Activated T-cell treated with anti-CD3 and anti-CD28 coated beads for 48 hours (primary cell): ENCODE results near the gene ALDH1A3.

Source experiments
- DNase-seq: peaks from one replicate; pipeline ENCODE4 v3.0.0-alpha.2; 2020; ENCODE audit warnings: low read depth

The ALDH1A3 gene

DNA sequence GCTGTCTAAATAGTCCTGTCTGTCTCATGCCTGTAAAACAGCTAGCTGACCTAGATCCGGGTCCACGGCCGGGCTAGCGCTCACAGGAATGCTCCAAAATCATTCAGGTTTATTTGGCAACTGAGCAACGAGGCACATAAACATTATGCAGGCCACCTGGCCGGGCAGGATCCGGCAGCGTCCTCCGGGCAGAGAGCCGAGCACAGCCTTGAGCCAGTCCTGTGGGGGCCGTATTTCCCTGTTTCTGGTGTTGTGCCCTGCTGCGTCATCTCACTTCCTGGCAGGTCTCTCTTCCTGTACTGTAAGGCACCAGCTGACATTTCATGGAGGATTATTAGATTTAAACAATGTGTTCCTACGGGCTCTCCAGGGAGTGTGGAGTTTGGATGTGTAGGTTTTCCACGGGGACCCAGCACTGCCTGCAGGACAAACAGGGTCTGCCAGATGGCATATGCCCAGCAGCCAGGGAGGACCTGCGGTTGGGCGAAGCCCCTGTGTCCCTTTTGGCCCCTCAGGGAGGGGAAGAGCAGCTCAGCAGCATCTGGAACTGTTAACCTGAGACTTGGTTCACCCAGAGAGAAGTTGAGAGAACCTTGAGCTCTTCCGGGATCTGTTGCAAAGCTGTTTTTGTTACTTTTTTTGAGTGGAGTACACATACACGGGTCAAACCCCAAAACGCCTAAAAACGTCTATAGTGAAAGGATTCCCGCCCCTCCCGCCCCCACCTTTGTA, 23.0 kb downstream of the ALDH1A3 start:
- DNase-seq: no peak

- DNase-seq: no peak
Observed at GRCh38 chr15:100903168-100903554, 23.5 kb downstream of the ALDH1A3 start.

GRCh38 chr15:100905850-100906249, 26.2 kb downstream of the ALDH1A3 start:
- DNase-seq: no peak

DNA sequence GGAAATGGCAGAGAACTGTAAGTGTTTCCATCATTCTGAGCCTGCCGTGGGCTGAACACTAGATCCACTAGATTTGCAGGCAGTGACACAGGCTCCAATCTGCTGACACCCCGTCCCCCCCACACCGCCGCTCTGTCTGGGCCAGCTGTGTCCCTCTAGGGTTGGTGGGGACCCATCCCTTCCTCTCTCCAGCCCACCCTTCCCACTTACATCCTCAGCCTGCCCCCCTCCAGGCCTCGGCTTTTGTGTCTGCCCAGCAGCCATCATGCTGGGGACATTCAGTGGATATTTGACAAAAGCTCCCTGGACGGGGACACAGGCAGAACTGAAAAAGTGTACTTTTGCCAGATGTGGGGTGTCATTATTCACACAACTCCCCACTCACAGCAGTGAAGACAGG, 28.8 kb downstream of the ALDH1A3 start:
- no peak for DNase-seq

DNA sequence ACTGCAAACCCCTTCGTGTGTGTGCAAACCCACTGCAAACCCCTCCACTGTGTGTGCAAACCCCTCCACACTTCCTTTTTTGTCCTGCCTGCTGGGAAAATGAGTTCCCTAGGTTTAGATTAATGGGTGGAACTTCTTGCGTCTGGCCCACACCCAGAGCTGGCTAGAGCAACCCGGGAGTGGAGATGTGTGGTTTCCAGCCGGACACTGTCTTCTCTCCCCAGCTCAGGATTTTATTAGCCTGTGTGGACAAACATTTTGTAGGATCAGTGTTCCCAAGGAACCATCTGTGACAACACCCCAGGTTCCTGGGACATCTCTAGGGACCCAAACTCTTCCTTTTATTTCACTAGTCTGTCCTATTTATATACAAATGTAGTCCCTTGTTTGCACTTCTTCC, 29.9 kb downstream of the ALDH1A3 start:
- no peak for DNase-seq

- no peak for DNase-seq
Observed at GRCh38 chr15:100909989-100910955, 30.6 kb downstream of the ALDH1A3 start.

DNA sequence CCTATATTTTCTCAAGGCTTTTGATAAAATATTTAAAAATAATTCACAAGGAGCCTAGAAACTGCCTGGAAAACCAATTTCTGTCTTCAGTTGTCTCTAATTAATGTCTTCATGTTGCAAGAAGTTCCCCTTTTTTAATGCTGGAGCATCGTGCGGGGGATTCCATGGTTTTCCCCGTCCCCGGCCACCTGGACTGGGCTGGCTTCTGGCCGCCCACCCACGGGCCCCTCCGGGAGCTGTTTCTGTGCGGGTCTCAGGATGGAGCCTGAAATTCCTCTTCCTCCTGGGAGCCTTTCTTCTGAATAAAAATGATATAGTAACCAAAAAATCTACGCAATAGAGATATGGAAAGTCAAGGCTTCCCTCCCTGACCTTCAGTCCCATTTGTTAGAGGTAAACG, 31.5 kb downstream of the ALDH1A3 start:
- DNase-seq: no peak

DNA sequence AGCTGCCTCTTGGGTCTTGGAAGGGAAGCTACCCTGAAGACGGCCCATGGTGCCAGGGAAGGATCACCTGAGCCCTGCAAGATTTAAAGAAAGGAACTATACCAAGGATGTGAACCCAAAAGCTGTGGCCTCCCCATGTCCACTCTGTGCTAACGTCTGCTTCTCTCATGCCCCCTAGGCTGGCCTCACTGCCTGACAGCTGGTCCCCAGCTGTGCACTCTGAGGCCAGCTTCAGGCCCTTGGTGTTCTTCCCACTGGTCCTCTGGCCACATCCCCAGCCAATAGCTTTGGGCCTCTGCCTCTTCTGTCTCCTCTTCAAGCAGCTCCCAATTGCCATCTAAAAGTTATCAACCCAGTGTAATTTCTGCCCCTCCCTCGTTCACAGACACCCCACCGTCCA, 34.3 kb downstream of the ALDH1A3 start:
- DNase-seq: no peak

GRCh38 chr15:100914876-100915275, 35.2 kb downstream of the ALDH1A3 start:
- DNase-seq: no peak

DNA sequence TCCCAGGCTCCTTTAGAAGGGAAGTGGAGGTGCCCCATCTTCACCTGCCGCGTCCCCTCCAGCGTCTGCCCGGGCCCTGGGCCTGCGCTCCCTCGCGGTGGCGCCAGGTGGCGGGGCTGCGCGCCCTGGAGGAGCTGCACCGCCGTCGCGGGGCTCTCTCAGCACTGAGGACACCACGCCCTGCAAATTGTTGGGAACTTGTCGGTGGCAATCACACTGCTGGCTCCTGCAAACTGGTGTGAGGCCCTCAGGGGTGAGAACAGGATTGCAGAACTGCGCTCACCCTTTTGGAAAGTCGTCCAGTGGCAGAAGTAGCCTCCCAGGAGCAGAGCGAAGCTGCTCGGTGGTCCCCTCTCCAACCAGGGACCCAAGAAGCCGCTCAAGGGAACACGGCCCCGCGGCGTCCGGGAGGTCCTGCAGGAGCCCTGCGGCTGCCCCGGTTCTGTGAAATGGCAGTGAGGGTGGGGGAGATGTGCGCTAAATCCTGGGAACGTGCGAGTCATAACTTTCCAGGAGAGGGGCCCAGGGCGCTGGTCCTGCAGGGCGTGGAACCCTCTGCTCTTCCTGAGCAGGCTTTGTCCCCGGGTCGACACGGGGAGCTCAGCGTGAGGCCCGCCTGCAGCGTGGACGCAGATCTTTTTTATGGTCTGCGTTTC, 38.5 kb downstream of the ALDH1A3 start:
- DNase-seq: peak; percentile 81

- peak; percentile 4 for DNase-seq
Observed at GRCh38 chr15:100918690-100919480, 39.3 kb downstream of the ALDH1A3 start, which contains the start of gene LRRK1. TSS of gene LRRK1 (plus strand) at chr15:100919357. CDS start at chr15:100924633, 5,276 bp downstream.

DNA sequence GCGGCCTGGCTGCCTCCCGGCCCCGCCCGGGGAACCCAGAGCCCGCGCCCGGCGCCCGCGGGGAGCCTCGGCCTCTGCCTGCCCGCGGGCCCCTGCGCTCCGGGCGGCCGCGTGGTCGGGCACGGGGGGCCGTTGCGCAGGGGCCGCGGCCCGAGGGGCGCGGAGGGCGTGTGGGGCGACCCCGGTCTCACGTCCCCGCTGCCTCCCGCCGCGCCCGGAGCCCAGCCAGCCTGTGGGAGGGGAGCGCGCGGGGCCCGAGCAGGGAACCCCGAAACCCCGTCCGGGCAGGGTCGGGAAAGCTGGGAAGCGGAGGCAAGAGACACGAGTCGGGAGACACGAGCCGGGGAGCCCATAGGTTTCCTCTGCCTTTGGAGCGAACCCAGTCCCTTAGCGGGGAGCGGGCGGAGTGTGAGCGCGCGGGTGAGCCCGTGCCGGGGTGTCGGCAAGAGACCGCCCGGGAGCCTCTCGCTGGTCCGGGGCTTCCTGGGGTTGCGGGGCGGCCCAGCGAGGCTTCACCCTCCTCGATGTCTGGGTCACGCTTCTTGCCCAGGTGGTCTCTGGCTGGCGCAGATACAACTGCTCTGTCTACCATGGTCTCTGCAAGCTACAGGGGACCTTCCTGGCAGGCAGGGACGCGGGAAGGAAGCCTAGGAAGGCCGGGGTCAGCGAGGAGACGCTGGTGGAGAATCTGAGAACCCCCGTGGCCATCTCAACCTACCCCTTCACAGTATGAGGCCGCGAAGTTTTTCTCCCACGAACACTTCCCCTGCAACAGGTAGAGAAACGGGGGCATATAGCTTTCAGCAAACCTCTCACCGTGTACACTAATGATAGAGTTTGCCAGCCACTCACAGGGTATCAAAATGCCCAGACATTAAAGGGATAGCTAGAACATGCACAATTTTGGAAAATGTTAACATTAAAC, 40.1 kb downstream of the ALDH1A3 start:
- peak; percentile 25 for DNase-seq

DNA sequence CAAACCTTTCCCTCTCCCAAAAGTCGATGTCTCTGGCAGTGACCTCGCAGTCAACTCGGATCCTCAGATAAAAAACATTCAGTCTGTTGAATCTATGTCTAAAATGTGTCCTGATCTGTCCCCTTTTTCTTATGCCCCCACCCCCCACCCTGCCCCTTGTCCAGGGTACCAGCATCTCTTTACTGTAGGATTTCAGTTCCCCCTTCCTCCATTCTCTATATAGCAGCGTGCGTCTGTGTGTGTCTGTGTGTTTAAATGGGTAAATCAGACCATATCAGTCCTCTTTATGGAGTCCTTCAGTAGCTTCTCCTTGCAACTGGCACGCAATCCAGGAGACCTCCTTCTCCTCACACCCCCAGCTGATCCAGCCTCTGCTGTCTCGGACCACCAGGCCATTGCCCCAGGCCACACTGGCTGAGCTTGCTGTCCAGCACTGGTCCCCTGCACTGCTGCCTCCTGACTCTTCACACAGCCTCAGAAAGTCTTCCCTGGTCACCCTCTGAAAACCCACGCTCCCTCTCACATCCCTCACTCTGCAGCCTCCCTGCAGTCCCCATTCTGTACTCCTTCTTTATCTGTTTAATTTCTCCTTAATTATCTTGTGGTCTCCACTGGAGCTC, 41.0 kb downstream of the ALDH1A3 start:
- no peak for DNase-seq

- DNase-seq: no peak
Observed at GRCh38 chr15:100922192-100923040, 42.8 kb downstream of the ALDH1A3 start.

DNA sequence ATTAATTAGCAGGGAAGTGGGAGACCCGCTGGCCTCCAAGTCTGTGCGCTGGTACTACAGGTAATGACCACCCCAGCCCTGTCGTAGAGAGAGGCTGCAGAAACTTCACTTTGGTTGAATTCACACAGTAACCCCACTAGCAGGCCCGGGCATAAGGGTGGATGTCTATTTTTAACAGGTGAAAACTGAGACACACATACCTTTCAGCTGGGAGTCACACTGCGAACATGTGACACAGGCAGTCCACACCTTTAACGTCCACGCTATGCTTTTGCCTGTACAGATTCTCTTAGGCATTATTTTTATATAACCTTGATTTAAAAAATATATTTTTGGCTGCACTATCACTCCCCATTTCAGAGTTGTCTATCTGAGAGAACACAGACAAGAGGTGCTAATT, 43.4 kb downstream of the ALDH1A3 start:
- DNase-seq: no peak

- DNase-seq: no peak
Observed at GRCh38 chr15:100923902-100924301, 44.3 kb downstream of the ALDH1A3 start.

- no peak for DNase-seq
Observed at GRCh38 chr15:100924436-100924835, 44.8 kb downstream of the ALDH1A3 start.

DNA sequence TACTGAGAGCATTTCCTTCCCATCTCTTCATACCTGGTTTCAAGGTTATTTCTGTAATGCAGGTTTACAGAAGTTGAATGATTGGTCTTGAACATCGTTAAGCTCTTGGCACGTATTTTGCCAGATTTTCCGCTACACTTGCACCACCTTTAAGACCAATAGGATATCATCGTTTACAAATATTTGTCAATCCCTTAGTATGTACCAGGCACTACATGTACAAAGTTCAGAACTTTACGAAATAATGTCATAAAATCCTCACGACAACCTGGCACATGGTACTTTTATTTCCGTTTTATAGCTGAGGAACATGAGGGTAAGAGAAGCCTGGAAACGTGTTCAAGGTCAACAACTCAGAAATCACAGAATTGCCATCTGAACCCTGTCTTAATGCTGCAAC, 45.8 kb downstream of the ALDH1A3 start:
- DNase-seq: no peak

GRCh38 chr15:100926258-100926657, 46.6 kb downstream of the ALDH1A3 start:
- no peak for DNase-seq
